Measurements from ENCODE around the gene NUBP1. TPM values are rescaled to one million over a fixed set of nuclear protein-coding genes. Genes with fewer than 3 reads are reported as not detected.
"Not testable (repeated sequence)": the region's sequence is repeated elsewhere in the genome, so short reads cannot be mapped to it uniquely, and the experiment has no call there.

Gene NUBP1
- total and polyA plus RNA-seq, 10 donors, result 22.8 to 52.2 (median 42.8) TPM

DNA sequence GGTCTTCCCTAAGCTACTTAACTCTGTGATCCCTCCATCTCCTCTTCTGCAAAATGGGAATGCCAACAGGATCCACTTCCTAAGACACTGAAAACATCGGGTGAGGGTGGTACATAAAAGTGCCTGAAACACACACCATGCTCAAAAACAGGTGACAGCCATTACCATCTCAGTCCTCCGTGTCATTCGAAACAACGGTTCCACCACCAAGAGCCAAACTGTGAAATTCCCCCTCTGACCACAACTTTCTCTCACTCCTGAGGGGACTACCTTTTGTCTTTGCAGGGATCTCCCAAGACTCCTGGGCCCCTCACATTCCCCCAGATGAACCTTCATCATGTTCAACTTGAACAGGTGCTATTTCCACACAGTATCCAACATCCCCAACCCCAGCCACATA, 37.0 kb downstream of the NUBP1 start:
- 74 to 89% (median 85%) methylated on average over 4 of the region's 4 CpGs for WGBS, 5 donors
- intact Hi-C loops (cut with DNase I; ENCODE audit: low total_unique reads), result no loop called here
- Histone ChIP-seq H3K4me1 (peaks cover 0 to 10% (median 0%) of the 10 kb centered on the region in 6 donors), H3K9me3 (no peaks in the 10 kb centered on the region), H3K36me3 (no peaks in the 10 kb centered on the region), H3K27ac (no peak overlapping the region), H3K27me3 (replicated peaks in 1 of 7) (no peaks in the 10 kb centered on the region), H3K4me3 (no peak overlapping the region)
- DNase-seq, result no peak
- TF ChIP-seq CTCF (IDR thresholded peaks at IDR 0.05 in 8 of 11, conservative IDR thresholded peaks at IDR 0.05 in 3 of 11) (no peak), POLR2A (IDR thresholded peaks at IDR 0.05) (no peak), POLR2AphosphoS5 (IDR thresholded peaks at IDR 0.05) (no peak)

DNA sequence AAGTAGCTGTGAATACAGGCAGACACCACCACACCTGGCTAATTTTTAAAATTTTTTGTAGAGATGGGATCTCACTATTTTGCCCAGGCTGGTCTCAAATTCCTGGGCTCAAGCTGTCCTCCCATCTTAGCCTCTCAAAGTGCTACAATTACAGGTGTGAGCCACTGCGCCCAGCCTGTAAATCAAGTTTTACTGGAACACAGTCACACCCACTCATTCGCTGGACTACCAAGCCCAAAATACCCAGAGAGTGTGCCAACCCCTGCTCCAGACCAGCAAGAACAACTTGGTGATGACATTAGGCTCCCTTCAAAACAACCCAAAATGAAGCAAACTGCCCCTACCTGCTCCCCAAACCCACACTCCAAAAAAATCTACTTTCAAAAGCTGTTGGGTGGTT, 39.0 kb downstream of the NUBP1 start:
- no peaks in the 10 kb centered on the region for H3K4me1 ChIP-seq
- H3K36me3 ChIP-seq, result no peaks in the 10 kb centered on the region
- no peak overlapping the region for H3K27ac ChIP-seq
- WGBS, 5 donors, result 88 to 98% (median 94%) methylated on average over 2 of the region's 2 CpGs
- no peak for TF ChIP-seq POLR2A (IDR thresholded peaks at IDR 0.05)
- no peak for TF ChIP-seq CTCF (IDR thresholded peaks at IDR 0.05 in 8 of 11, conservative IDR thresholded peaks at IDR 0.05 in 3 of 11)
- no peaks in the 10 kb centered on the region for H3K9me3 ChIP-seq
- intact Hi-C loops (cut with DNase I; ENCODE audit: low total_unique reads), result no loop called here
- no peak overlapping the region for H3K4me3 ChIP-seq
- H3K27me3 ChIP-seq (replicated peaks in 1 of 7), result no peaks in the 10 kb centered on the region
- DNase-seq, result no peak

- DNase-seq, result no peak
- H3K4me3 ChIP-seq, result no peak overlapping the region
- H3K9me3 ChIP-seq, result no peaks in the 10 kb centered on the region
- H3K27ac ChIP-seq, result no peak overlapping the region
- no peak for TF ChIP-seq POLR2A (IDR thresholded peaks at IDR 0.05)
- TF ChIP-seq CTCF (IDR thresholded peaks at IDR 0.05 in 8 of 11, conservative IDR thresholded peaks at IDR 0.05 in 3 of 11), result no peak
- peaks cover 0 to 4% (median 0%) of the 10 kb centered on the region in 6 donors for H3K4me1 ChIP-seq
- H3K27me3 ChIP-seq (replicated peaks in 1 of 7), result no peaks in the 10 kb centered on the region
- intact Hi-C loops (cut with DNase I; ENCODE audit: low total_unique reads), result no loop called here
- 73 to 81% (median 76%) methylated on average over 5 of the region's 5 CpGs for WGBS, 5 donors
- H3K36me3 ChIP-seq, result no peaks in the 10 kb centered on the region
These were observed 43.7 kb downstream of the NUBP1 start for GRCh38 chr16:10787304-10787703.

- 75 to 93% (median 87%) methylated on average over 4 of the region's 4 CpGs for WGBS, 5 donors
- H3K9me3 ChIP-seq; H3K36me3 ChIP-seq; DNase-seq; H3K27me3 ChIP-seq (replicated peaks in 1 of 7); intact Hi-C loops (cut with DNase I; ENCODE audit: low total_unique reads); H3K27ac ChIP-seq; H3K4me3 ChIP-seq: not testable (repeated sequence)
- peaks cover 0 to 15% (median 0%) of the 10 kb centered on the region in 6 donors for H3K4me1 ChIP-seq
These were observed 45.0 kb downstream of the NUBP1 start for GRCh38 chr16:10788630-10789029.

DNA sequence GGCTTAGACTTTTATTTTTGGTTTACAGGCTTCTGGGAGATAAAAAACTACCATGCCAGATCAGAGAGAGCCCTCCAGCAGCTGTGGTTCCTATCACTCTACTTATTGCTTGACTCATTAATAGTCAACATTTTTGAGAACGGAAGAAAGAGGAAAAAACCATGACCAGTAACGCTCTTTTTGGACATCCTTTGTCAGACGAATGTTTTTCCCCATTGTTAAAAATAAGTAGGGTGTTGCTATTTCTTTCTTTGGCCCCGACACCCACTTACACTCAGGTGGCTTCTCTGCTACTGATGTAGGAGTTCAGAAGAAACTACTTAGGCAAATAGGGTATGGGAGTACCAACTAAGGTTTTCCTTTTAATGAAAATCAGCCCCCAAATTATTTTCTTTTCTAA, 47.4 kb downstream of the NUBP1 start:
- TF ChIP-seq CTCF (IDR thresholded peaks at IDR 0.05 in 8 of 11, conservative IDR thresholded peaks at IDR 0.05 in 3 of 11) (no peak), POLR2A (IDR thresholded peaks at IDR 0.05) (no peak), POLR2AphosphoS5 (IDR thresholded peaks at IDR 0.05) (no peak)
- H3K27ac ChIP-seq, result no peak overlapping the region
- WGBS, 5 donors, result 56 to 74% (median 66%) methylated on average over 4 of the region's 4 CpGs
- intact Hi-C loops (cut with DNase I; ENCODE audit: low total_unique reads), result no loop called here
- no peaks in the 10 kb centered on the region for H3K36me3 ChIP-seq
- H3K27me3 ChIP-seq (replicated peaks in 1 of 7), result no peaks in the 10 kb centered on the region
- H3K9me3 ChIP-seq, result no peaks in the 10 kb centered on the region
- peaks cover 0 to 15% (median 0%) of the 10 kb centered on the region in 6 donors for H3K4me1 ChIP-seq
- H3K4me3 ChIP-seq, result no peak overlapping the region
- no peak for DNase-seq
